PC-9 (cell line): ENCODE data around the gene ZDHHC14. TPM values are rescaled to one million over a fixed set of nuclear protein-coding genes. Genes with fewer than 3 reads are reported as not detected.

Source experiments
- BruUV-seq: library from RNA; stranded (reverse); fragments of 400-500 nt; replicated peaks from 2 replicates; lab custom pipeline; 2021; lab: Mats Ljungman, UMichigan
- CTCF ChIA-PET: fragments of 300-600 bp; sonication (Branson Sonifier 250); formaldehyde crosslinking; loops from one replicate; lab custom pipeline; 2022; ENCODE audit warnings: antibody characterized with exemption; lab: Charles Lee
- POLR2A ChIA-PET: fragments of 300-600 bp; sonication (Branson Sonifier 250); formaldehyde crosslinking; loops from one replicate; lab custom pipeline; 2022; ENCODE audit warnings: antibody characterized with exemption; ENCODE audit not compliant: unreplicated experiment; lab: Charles Lee
- DNase-seq, 2 experiments: peaks; one replicate each; pipeline versions ENCODE4 v3.0.0 to v3.0.0-alpha.2; 2015 to 2022; ENCODE audit warnings: mixed read lengths in 1 of 2
- H2AFZ ChIP-seq: fragments of 200-600 bp; sonication (generic); 2 replicates; pipeline ENCODE4 v1.8.1; 2017; ENCODE audit warnings: antibody characterized with exemption
- H3F3A ChIP-seq: fragments of 200-600 bp; sonication (generic); 2 replicates; pipeline ENCODE4 v1.8.1; 2017; ENCODE audit warnings: antibody characterized with exemption, mild to moderate bottlenecking, low read depth; ENCODE audit not compliant: insufficient read depth
- H3K27ac ChIP-seq: fragments of 200-600 bp; sonication (generic); 2 replicates; pipeline ENCODE4 v1.6.1; 2016; ENCODE audit warnings: mixed run types
- H3K27me3 ChIP-seq: fragments of 200-600 bp; sonication (generic); 2 replicates; pipeline ENCODE4 v1.6.1; 2016; ENCODE audit warnings: low read depth, mixed run types; ENCODE audit not compliant: insufficient read depth
- H3K36me3 ChIP-seq: fragments of 200-600 bp; sonication (generic); 2 replicates; pipeline ENCODE4 v1.6.1; 2016; ENCODE audit warnings: low read depth, mixed run types
- H3K4me1 ChIP-seq: fragments of 200-600 bp; sonication (generic); replicated peaks from 2 replicates; pipeline ENCODE4 v1.6.1; 2016; ENCODE audit warnings: mixed run types; ENCODE audit not compliant: insufficient read depth
- H3K4me2 ChIP-seq: fragments of 200-600 bp; sonication (generic); 2 replicates; pipeline ENCODE4 v1.6.1; 2017; ENCODE audit warnings: mixed run types
- H3K4me3 ChIP-seq: fragments of 200-600 bp; sonication (generic); 2 replicates; pipeline ENCODE4 v1.6.1; 2016; ENCODE audit warnings: mixed run types
- H3K79me2 ChIP-seq: fragments of 200-600 bp; sonication (generic); 2 replicates; pipeline ENCODE4 v1.6.1; 2017; ENCODE audit warnings: low read depth, mixed run types
- H3K9me2 ChIP-seq: fragments of 200-600 bp; sonication (generic); 2 replicates; pipeline ENCODE4 v1.8.1; 2017; ENCODE audit warnings: mild to moderate bottlenecking; ENCODE audit not compliant: insufficient read depth
- H3K9me3 ChIP-seq: fragments of 200-600 bp; sonication (generic); 2 replicates; pipeline ENCODE4 v1.8.1; 2016; ENCODE audit warnings: low read depth; ENCODE audit not compliant: insufficient read depth
- H4K20me1 ChIP-seq: fragments of 200-600 bp; sonication (generic); 2 replicates; pipeline ENCODE4 v1.8.1; 2017; ENCODE audit not compliant: insufficient read depth
- EZH2 ChIP-seq: fragments of 200-600 bp; sonication (generic); IDR thresholded peaks from 2 replicates; pipeline ENCODE4 v1.8.0; 2017; ENCODE audit warnings: antibody characterized with exemption, low read depth
- intact Hi-C: fragments of 100-400 bp; cut with micrococcal nuclease; formaldehyde crosslinking; loops from one replicate; pipeline ENCODE4 v1.10.0; 2022; ENCODE audit not compliant: unreplicated experiment
- total RNA-seq: library from RNA; stranded (reverse); gene quantifications from 2 replicates; pipeline ENCODE4 v1.2.3, GENCODE V29; 2021
- TF ChIP-seq, protein P1 (sequence below): fragments of 200-600 bp; sonication (generic); conservative IDR thresholded peaks from 2 replicates; pipeline ENCODE4 v1.6.1; 2017; ENCODE audit warnings: mixed run types, antibody characterized with exemption, mild to moderate bottlenecking, moderate library complexity

The ZDHHC14 gene
- total RNA-seq, 1 experiment from 2014 or later, result 5.6 TPM

DNA sequence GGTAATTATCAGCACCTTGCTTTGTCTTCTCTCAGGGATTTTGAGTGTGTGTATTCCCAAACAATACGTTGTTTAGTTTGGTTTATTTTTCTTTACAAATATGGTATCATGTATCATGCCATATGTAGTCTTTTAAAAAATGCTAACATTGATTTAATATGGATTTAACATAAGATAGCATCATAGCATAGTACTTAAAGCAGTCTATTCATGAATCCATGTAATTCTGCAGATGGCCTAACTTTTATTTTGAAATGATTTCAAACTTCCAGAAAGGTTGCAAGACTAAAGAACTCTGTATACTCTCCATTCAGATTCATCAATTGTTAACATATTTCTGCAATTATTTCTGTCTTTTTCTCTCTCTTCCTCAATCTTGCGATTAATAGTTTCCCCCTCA is 7.9 kb downstream of the ZDHHC14 start:
- Histone ChIP-seq H3K27ac (no peak overlapping the region), H3K27me3 (no peaks in the 10 kb centered on the region), H3K4me1 (peaks cover 2% of the 10 kb centered on the region; the same call in 1 of the 2 replicates), H3K9me3 (peaks cover 20% of the 10 kb centered on the region), H2AFZ (no peak overlapping the region), H3K9me2 (no peaks in the 10 kb centered on the region), H3K79me2 (peaks cover 17% of the 10 kb centered on the region), H3K4me2 (no peak overlapping the region), H3K4me3 (no peak overlapping the region), H4K20me1 (no peaks in the 10 kb centered on the region), H3F3A (no peaks in the 10 kb centered on the region), H3K36me3 (no peaks in the 10 kb centered on the region)
- no peak for DNase-seq
- ChIA-PET CTCF (no interaction called here), POLR2A (no interaction called here)
- BruUV-seq, result no TSS peak
- no peak for TF ChIP-seq EZH2
- TF ChIP-seq, protein P1, sequence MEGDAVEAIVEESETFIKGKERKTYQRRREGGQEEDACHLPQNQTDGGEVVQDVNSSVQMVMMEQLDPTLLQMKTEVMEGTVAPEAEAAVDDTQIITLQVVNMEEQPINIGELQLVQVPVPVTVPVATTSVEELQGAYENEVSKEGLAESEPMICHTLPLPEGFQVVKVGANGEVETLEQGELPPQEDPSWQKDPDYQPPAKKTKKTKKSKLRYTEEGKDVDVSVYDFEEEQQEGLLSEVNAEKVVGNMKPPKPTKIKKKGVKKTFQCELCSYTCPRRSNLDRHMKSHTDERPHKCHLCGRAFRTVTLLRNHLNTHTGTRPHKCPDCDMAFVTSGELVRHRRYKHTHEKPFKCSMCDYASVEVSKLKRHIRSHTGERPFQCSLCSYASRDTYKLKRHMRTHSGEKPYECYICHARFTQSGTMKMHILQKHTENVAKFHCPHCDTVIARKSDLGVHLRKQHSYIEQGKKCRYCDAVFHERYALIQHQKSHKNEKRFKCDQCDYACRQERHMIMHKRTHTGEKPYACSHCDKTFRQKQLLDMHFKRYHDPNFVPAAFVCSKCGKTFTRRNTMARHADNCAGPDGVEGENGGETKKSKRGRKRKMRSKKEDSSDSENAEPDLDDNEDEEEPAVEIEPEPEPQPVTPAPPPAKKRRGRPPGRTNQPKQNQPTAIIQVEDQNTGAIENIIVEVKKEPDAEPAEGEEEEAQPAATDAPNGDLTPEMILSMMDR, result no peak
- intact Hi-C loops, result no loop called here

- H3K79me2 ChIP-seq, result peaks cover 4% of the 10 kb centered on the region; the same call in 1 of the 2 replicates
- no peak for DNase-seq
- no peak overlapping the region for H3K4me3 ChIP-seq
- H3F3A ChIP-seq, result no peaks in the 10 kb centered on the region
- TF ChIP-seq, protein P1, result no peak
- no peak for TF ChIP-seq EZH2
- no peak overlapping the region for H3K27ac ChIP-seq
- no peaks in the 10 kb centered on the region for H3K36me3 ChIP-seq
- H3K4me2 ChIP-seq, result no peak overlapping the region
- H4K20me1 ChIP-seq, result no peaks in the 10 kb centered on the region
- no peak overlapping the region for H2AFZ ChIP-seq
- CTCF ChIA-PET, result interaction anchor here (0.6 kb wide), 1 partner anchor 1283 kb away, joined by 3 read pairs; no protein-coding TSS in a partner anchor
- H3K9me3 ChIP-seq, result peaks cover 20% of the 10 kb centered on the region
- H3K4me1 ChIP-seq, result no peaks in the 10 kb centered on the region
- H3K9me2 ChIP-seq, result no peaks in the 10 kb centered on the region
- no peaks in the 10 kb centered on the region for H3K27me3 ChIP-seq
- BruUV-seq, result no TSS peak
- POLR2A ChIA-PET, result no interaction called here
- intact Hi-C loops, result no loop called here
Observed at GRCh38 chr6:157390273-157391060, 9.5 kb downstream of the ZDHHC14 start.

- ChIA-PET CTCF (no interaction called here), POLR2A (no interaction called here)
Observed at GRCh38 chr6:157392927-157393668, 12.1 kb downstream of the ZDHHC14 start.

More at GRCh38 chr6:157392927-157393668, 12.1 kb downstream of the ZDHHC14 start:
- BruUV-seq, result no TSS peak
- TF ChIP-seq, protein P1, result no peak
- no peak for TF ChIP-seq EZH2
- no peak overlapping the region for H3K27ac ChIP-seq
- H3K4me2 ChIP-seq, result no peak overlapping the region
- H3K36me3 ChIP-seq, result no peaks in the 10 kb centered on the region
- no peaks in the 10 kb centered on the region for H3F3A ChIP-seq
- no peaks in the 10 kb centered on the region for H3K9me2 ChIP-seq
- intact Hi-C loops, result no loop called here
- H3K4me3 ChIP-seq, result no peak overlapping the region
- no peaks in the 10 kb centered on the region for H3K4me1 ChIP-seq
- no peak for DNase-seq
- H3K9me3 ChIP-seq, result peaks cover 20% of the 10 kb centered on the region
- H2AFZ ChIP-seq, result no peak overlapping the region
- H3K27me3 ChIP-seq, result no peaks in the 10 kb centered on the region
- no peaks in the 10 kb centered on the region for H4K20me1 ChIP-seq
- H3K79me2 ChIP-seq, result no peaks in the 10 kb centered on the region
